Upper lobe of left lung (tissue), 4 donors: ENCODE data around the gene ADGRV1.

Source experiments
- EP300 ChIP-seq, 4 donors: sonication (generic); formaldehyde crosslinking; IDR thresholded peaks; one replicate each; pipeline ENCODE4 v1.5.1; 2017; ENCODE audit warnings: antibody characterized with exemption in 4 of 4, control low read depth in 2 of 4
- POLR2A ChIP-seq, 4 donors: fragments of 450-650 bp; IDR thresholded peaks; one replicate each; pipeline ENCODE4 v1.5.1; 2016 to 2017; ENCODE audit warnings: antibody characterized with exemption in 4 of 4, mild to moderate bottlenecking in 2 of 4
- TF ChIP-seq, protein P1 (sequence below), 6 experiments: fragments of 450-650 bp in 4 of 6; fragments of 200-600 bp in 2 of 6; sonication (generic) in 2 of 6; IDR thresholded peaks; one replicate each; pipeline ENCODE4 v1.5.1; 2016 to 2019; ENCODE audit warnings: antibody characterized with exemption in 6 of 6

DNA sequence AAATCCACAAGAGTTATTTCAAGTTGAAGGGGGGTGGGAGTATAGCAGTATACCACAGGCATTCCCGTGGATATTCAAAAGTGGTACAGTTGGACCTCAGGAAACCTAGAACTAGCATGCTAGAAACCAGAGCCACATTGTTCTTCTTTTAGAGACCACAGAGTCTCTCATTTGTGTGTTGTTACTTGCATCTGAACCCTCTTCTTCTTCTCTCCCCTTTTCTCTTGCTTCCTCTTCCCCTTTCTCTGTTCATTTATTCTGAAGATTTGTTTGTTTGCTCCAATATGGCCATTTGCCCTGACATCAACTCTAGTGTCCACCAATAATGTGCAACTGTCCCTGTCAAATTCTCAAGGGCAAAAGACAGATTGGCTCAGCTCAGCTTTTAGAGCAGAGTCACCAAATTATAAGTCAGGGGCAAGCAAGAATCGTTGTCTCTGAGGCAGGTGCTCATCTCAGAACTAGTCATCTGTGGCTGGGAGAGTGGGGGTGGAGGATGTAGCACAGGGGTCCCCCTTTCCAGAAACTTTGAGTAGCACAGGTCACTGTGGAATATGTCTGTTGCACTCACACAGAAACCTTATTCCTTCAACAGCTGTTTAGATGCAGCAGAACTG, 503.5 kb downstream of the ADGRV1 start:
- TF ChIP-seq, protein P1, sequence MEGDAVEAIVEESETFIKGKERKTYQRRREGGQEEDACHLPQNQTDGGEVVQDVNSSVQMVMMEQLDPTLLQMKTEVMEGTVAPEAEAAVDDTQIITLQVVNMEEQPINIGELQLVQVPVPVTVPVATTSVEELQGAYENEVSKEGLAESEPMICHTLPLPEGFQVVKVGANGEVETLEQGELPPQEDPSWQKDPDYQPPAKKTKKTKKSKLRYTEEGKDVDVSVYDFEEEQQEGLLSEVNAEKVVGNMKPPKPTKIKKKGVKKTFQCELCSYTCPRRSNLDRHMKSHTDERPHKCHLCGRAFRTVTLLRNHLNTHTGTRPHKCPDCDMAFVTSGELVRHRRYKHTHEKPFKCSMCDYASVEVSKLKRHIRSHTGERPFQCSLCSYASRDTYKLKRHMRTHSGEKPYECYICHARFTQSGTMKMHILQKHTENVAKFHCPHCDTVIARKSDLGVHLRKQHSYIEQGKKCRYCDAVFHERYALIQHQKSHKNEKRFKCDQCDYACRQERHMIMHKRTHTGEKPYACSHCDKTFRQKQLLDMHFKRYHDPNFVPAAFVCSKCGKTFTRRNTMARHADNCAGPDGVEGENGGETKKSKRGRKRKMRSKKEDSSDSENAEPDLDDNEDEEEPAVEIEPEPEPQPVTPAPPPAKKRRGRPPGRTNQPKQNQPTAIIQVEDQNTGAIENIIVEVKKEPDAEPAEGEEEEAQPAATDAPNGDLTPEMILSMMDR (IDR thresholded peaks at IDR 0.05) = no peak
- TF ChIP-seq POLR2A (IDR thresholded peaks at IDR 0.05) (no peak), EP300 (IDR thresholded peaks at IDR 0.05) (no peak)
